Activated CD4-positive, alpha-beta memory T cell treated with anti-CD3 and anti-CD28 coated beads for 36 hours (primary cell): ENCODE results near the gene SMIM29. TPM values are rescaled to one million over a fixed set of nuclear protein-coding genes. Genes with fewer than 3 reads are reported as not detected.

Experiments
- CTCF ChIA-PET: fragments of 350-600 bp; sonication (Branson Sonifier 250); formaldehyde crosslinking; loops from one replicate; lab custom pipeline; 2021; ENCODE audit warnings: antibody characterized with exemption, inconsistent platforms; lab: Charles Lee
- POLR2A ChIA-PET: fragments of 350-600 bp; sonication (Branson Sonifier 250); formaldehyde crosslinking; loops from one replicate; lab custom pipeline; 2021; ENCODE audit warnings: antibody characterized with exemption; lab: Charles Lee
- DNase-seq: peaks from one replicate; pipeline ENCODE4 v3.0.0-alpha.2; 2020
- H3K27ac Mint-ChIP-seq: one replicate; pipeline ENCODE4 v1.8.0; 2021; ENCODE audit warnings: mixed read lengths
- H3K27me3 Mint-ChIP-seq: one replicate; pipeline ENCODE4 v1.8.0; 2021; ENCODE audit warnings: mixed read lengths
- H3K36me3 Mint-ChIP-seq: one replicate; pipeline ENCODE4 v1.8.0; 2021; ENCODE audit warnings: mixed read lengths
- H3K4me1 Mint-ChIP-seq: one replicate; pipeline ENCODE4 v1.8.0; 2021; ENCODE audit warnings: low read depth, mixed read lengths
- H3K4me3 Mint-ChIP-seq: one replicate; pipeline ENCODE4 v1.8.0; 2021; ENCODE audit warnings: mild to moderate bottlenecking, mixed read lengths
- H3K9me3 Mint-ChIP-seq: one replicate; pipeline ENCODE4 v1.8.0; 2021; ENCODE audit warnings: mixed read lengths
- intact Hi-C: fragments of 100-400 bp; cut with micrococcal nuclease; formaldehyde crosslinking; loops from one replicate; pipeline ENCODE4 v1.15.1; 2023
- total RNA-seq, 2 experiments: library from RNA; stranded (reverse); gene quantifications; one replicate each; pipeline ENCODE4 v1.2.3, GENCODE V29; 2021

SMIM29 gene
- total RNA-seq, 2 experiments from 2014 or later = 22.4 to 25.2 TPM

DNA sequence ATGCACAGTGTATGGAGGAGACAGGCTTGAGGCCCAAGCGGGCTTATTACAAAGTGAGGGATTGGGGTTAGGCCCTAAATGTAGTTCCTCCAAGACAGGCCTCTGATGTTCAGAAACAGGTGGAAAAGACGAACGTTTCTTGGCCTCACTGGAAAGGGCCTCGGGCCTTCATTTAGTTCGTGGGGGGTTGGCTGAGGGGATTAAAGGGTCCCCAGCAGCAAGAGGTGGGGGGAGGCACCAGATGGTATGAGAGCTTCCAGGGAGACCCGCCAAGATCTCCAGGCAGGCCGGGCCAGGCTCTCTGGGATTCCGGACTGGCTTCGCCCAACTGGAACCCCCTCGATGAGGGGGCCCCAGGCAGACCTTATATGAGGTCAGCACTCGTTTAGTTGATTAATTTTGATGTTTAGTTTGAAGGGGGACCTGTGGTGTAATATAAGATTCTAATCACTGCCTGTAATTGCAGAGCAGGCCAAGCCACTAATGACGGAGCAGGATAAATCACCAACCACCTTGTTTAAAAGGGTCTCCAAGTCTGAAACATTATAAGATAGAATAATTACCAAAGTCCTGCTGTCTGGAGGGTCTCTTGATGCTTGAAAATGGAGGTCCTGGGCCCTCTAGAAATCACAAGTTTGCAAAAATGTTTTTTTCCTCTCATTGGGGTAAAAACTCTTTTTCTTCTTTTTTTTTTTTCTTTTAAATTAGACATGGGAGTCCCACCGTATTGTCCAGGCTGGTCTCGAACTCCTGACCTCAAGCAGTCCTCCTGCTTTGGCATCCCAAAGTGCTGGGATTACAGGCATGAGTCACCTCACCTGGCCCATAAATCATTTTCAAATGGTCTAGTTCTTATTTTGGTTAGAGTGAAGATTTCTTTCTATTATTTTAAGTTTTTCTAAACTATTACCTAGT is 10.0 kb downstream of the SMIM29 start:
- H3K9me3 Mint-ChIP-seq = no peaks in the 10 kb centered on the region
- H3K27me3 Mint-ChIP-seq = no peaks in the 10 kb centered on the region
- H3K4me3 Mint-ChIP-seq = peak overlapping the region; percentile 88
- peak overlapping the region; percentile 97 for H3K27ac Mint-ChIP-seq
- H3K36me3 Mint-ChIP-seq = peaks cover 54% of the 10 kb centered on the region
- DNase-seq = peak; percentile 5
- POLR2A ChIA-PET = no interaction called here
- H3K4me1 Mint-ChIP-seq = peaks cover 66% of the 10 kb centered on the region
- intact Hi-C loops = loop anchor here (5.0 to 10.0 kb wide), 4 partner anchors 518 to 1886 kb away; partner anchors contain the start of genes BRD2, PHF1 and SNRPC
- CTCF ChIA-PET = no interaction called here

DNA sequence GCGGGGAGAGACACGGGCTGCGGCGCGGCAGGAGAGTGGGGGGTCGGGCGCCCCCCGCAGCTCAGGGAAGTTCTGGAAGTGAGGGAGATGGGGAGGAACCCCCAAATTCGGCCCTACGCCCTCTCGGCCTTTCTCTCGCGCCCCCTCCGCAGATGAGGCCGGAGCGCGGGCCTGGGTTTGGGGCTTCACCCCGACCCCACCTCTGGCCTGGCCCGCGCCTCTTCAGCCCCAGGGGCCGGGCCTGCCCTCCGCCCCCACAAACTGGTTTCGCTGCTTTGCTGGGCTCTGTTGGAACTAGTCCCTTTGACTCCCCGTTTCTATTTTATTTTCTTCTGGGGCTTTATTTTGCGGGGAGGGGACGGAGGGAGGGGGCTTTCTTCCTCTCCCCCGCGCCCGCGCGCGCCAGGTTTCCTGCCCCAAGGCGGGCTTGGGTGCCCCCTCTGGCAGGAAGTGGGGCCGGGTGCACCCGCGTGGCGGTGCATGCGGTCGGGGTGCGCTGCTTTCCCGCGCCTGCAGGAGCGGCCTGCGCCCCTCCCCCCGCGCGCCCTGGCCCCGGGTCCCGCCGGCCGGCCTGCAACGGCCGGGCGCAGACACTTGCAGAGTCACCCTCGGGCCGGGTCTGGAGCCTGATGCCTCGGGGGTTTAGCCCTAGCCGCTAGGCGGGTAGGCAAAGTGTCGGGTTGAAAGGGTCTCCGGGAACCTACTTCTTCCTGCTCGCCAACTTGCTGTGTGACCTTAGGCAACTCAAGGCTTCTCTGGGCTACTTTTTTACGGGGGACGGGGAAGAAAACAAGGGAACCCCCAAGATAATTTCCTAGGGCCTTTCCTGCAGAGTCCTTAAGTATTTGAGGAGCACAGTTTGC is 10.9 kb downstream of the SMIM29 start:
- Mint-ChIP-seq H3K27ac (peak overlapping the region; percentile 97), H3K4me3 (peak overlapping the region; percentile 88), H3K36me3 (peaks cover 47% of the 10 kb centered on the region), H3K4me1 (peaks cover 57% of the 10 kb centered on the region), H3K9me3 (no peaks in the 10 kb centered on the region), H3K27me3 (no peaks in the 10 kb centered on the region)
- peak; percentile 84 for DNase-seq
- ChIA-PET CTCF (interaction anchor here (1.4 to 1.8 kb wide), 2 partner anchors 10 to 42 kb away, joined by 13 to 15 read pairs; partner anchors contain the start of gene SMIM29), POLR2A (interaction anchor here (1.2 to 1.9 kb wide), 12 partner anchors 10 to 419 kb away, joined by 3 to 29 read pairs (median 6); partner anchors contain the start of genes RPS10 and SMIM29)
- intact Hi-C loops = loop anchor here (2.0 to 10.0 kb wide), 5 partner anchors 41 to 1887 kb away; partner anchors contain the start of genes BRD2, PHF1 and SNRPC

DNA sequence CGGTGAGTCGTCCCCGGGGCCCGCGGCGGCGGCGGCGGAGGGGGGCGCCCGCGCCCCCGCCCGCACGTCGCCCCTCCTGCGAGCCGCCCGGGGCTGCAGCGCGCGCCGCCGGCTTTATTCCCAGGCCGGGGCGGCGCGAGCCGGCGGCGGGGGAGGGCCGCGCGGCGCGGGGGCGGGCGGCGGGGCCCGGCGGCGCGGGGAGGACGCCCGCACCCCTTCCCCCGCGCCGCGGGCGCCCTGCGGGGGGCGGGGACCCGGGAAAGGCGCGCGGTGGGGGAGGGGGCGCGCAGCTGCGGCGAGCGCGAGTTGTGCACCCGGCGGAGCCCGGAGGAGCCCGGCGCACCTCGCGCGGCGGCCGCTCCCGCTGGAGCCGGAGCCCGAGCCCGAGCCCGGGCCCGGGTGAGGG is 11.5 kb downstream of the SMIM29 start:
- ChIA-PET CTCF (interaction anchor here (0.6 to 1.8 kb wide), 5 partner anchors 11 to 74 kb away, joined by 3 to 15 read pairs (median 6); partner anchors contain the start of gene SMIM29), POLR2A (interaction anchor here (1.2 to 1.9 kb wide), 14 partner anchors 10 to 651 kb away, joined by 3 to 29 read pairs (median 5); partner anchors contain the start of genes ANKS1A, RPS10 and SMIM29)
- Mint-ChIP-seq H3K4me3 (no peak overlapping the region), H3K27ac (peak overlapping the region; percentile 93), H3K27me3 (no peaks in the 10 kb centered on the region), H3K9me3 (no peaks in the 10 kb centered on the region), H3K4me1 (peaks cover 50% of the 10 kb centered on the region), H3K36me3 (peaks cover 40% of the 10 kb centered on the region)
- intact Hi-C loops = loop anchor here (2.0 to 10.0 kb wide), 5 partner anchors 41 to 1887 kb away; partner anchors contain the start of genes BRD2, PHF1 and SNRPC
- peak; percentile 48 for DNase-seq

DNA sequence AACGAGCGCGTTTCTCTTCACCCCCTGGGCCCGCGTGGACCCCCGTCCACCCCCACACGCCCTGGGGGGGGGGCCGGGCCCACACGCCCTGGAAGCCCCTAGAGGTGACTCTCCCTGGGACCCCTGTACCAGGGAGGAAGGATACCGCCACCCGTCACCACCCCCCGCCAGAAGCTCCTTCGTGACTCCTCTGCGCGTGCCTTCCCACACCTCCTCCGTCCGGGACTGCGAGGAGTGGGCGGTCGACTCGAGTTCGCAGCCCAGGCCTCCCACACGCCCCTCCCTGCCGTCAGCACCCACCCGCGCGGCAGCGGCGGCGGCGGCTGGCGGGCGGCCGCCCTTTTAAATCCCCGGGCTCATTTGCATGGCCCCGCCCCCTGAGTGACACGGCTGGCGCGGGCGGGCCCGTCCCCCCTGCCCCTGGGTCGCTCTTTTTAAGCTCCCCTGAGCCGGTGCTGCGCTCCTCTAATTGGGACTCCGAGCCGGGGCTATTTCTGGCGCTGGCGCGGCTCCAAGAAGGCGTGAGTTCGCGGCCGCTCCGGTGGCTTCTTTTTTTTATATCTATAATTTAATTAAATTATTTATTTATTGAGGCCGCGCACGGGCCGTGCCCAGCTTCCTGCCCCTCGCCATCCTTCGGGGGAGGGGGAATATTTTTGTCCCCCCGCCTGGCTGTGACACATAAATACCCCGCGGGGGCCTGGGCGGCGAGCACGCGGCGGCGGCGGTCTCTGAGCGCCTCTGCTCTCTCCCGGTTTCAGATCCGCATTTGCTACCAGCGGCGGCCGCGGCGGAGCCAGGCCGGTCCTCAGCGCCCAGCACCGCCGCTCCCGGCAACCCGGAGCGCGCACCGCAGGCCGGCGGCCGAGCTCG is 12.1 kb downstream of the SMIM29 start, which contains the start of gene HMGA1:
Gene HMGA1, plus strand, starts transcription at position 431 of the 873 bp plus-strand sequence. CDS start 3,908 bp downstream, outside the sequence.
- ChIA-PET POLR2A (interaction anchor here (1.2 to 1.9 kb wide), 14 partner anchors 9 to 652 kb away, joined by 3 to 29 read pairs (median 5); partner anchors contain the start of genes ANKS1A, RPS10 and SMIM29), CTCF (interaction anchor here (0.6 to 1.8 kb wide), 6 partner anchors 11 to 73 kb away, joined by 3 to 15 read pairs (median 4); partner anchors contain the start of gene SMIM29)
- Mint-ChIP-seq H3K9me3 (no peaks in the 10 kb centered on the region), H3K27me3 (no peaks in the 10 kb centered on the region), H3K4me3 (peak within 1 kb of the TSS; percentile 88), H3K27ac (peak within 1 kb of the TSS; percentile 93), H3K36me3 (peaks cover 34% of the 10 kb centered on the region), H3K4me1 (peaks cover 44% of the 10 kb centered on the region)
- intact Hi-C loops = loop anchor here (1.0 to 10.0 kb wide), 7 partner anchors 8 to 1888 kb away; partner anchors contain the start of genes BRD2, PHF1, SMIM29 and SNRPC
- DNase-seq = peak; percentile 91

DNA sequence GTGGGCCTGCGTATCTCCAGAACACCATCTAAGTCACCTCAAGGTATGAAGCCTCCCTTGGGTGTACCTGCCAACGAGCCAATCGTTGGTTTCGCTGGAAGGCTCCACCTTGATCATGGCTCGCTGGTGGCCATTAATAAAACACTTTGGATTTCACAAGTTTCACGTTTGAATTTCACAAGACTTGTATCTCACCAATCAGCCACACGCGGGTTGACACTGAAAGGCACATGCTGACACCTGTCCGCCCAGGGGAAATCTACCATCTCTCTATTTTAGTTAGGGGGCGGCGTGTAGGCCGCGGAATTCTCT is 12.7 kb downstream of the SMIM29 start:
- CTCF ChIA-PET = interaction anchor here (1.3 to 1.8 kb wide), 3 partner anchors 12 to 53 kb away, joined by 6 to 15 read pairs (median 13); partner anchors contain the start of gene SMIM29
- peaks cover 28% of the 10 kb centered on the region for H3K36me3 Mint-ChIP-seq
- peak overlapping the region; percentile 93 for H3K27ac Mint-ChIP-seq
- no peaks in the 10 kb centered on the region for H3K9me3 Mint-ChIP-seq
- peak overlapping the region; percentile 83 for H3K4me3 Mint-ChIP-seq
- peaks cover 38% of the 10 kb centered on the region for H3K4me1 Mint-ChIP-seq
- no peaks in the 10 kb centered on the region for H3K27me3 Mint-ChIP-seq
- intact Hi-C loops = loop anchor here (1.0 to 10.0 kb wide), 7 partner anchors 8 to 1889 kb away; partner anchors contain the start of genes BRD2, PHF1, SMIM29 and SNRPC
- POLR2A ChIA-PET = interaction anchor here (1.2 to 1.9 kb wide), 11 partner anchors 9 to 653 kb away, joined by 3 to 29 read pairs (median 6); partner anchors contain the start of genes ANKS1A, RPS10 and SMIM29
- peak; percentile 67 for DNase-seq

DNA sequence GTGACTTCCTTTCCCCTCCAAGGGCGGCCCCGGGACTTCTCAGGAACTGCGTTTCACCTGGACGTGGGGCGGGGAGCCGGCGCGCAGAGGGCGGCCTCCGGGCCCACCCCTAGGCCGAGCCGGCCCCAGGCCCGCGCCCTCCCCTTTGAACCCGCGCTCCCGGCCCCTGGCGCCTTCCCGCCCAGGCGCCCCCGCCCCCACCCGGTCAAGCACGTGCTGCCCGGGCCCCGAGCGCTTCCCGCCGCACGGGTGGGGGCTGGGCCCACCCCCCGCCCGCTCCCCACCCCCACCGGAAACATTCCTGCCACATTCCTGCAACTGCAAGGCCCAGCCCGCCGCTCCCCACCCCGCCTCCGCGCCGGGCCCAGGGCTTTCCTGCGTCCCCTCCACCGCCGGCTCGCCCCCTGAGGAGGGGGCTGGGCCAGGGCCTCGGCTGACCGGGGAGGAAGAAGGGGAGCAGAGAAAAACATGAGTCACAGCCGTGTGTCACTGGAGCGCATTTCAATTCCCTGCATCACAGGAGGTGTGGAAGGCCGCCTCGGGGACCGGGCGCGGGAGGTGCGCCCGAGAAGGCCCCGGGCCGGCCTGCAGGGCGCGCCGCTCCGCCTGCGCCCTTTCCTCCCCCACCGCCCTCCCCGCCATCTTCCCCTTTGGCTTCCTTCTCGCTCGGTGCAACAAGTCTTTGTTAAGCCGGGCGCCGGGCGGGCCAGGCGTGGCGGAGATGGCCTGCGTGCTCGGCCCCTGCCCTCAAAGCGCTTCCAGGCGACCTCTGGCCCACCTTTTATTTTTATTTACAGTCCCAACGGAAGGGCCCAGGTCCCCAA is 13.3 kb downstream of the SMIM29 start:
- Mint-ChIP-seq H3K4me1 (peaks cover 32% of the 10 kb centered on the region), H3K27me3 (no peaks in the 10 kb centered on the region), H3K27ac (peak overlapping the region; percentile 93), H3K4me3 (peak overlapping the region; percentile 83), H3K36me3 (peaks cover 22% of the 10 kb centered on the region), H3K9me3 (no peaks in the 10 kb centered on the region)
- intact Hi-C loops = loop anchor here (1.0 to 10.0 kb wide), 7 partner anchors 9 to 1889 kb away; partner anchors contain the start of genes BRD2, PHF1, SMIM29 and SNRPC
- peak; percentile 81 for DNase-seq
- POLR2A ChIA-PET = interaction anchor here (1.2 to 1.9 kb wide), 7 partner anchors 8 to 653 kb away, joined by 5 to 29 read pairs (median 6); partner anchors contain the start of genes ANKS1A, RPS10 and SMIM29
- CTCF ChIA-PET = interaction anchor here (1.3 to 1.8 kb wide), 2 partner anchors 13 to 53 kb away, joined by 6 to 13 read pairs; partner anchors contain the start of gene SMIM29

DNA sequence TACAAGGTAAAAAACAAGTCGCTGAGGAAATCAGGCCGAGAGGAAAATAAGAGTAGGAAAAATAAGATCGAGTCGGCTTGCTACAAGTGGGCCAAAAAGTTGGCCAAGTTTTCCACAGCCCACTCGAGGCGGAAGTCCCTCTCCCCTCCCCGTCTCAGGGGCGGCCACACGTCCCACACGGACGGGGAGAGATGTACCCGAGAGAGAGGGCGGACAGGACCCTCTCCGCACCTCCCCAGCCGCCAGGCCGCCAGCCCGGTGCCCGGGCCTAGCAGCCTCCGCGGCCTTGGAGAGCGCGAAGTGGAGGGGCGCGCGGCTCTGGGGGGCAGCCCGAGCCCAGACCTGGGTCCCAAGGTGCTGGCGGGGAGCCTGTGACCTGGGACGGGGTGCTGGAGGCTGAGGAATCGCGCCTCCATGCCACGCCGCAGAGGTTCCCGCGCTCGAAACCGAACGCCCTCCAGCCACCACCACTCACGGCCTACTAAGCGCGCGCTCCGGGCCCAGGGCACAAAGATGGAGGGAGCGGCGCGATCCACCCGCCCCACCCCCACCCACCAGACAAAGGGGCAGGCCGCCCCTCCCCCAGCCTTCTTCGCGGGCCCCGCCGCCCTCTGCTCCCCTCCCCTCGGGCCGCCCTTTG is 14.0 kb downstream of the SMIM29 start:
- POLR2A ChIA-PET = no interaction called here
- H3K27ac Mint-ChIP-seq = peak overlapping the region; percentile 10
- H3K4me3 Mint-ChIP-seq = peak overlapping the region; percentile 9
- no peaks in the 10 kb centered on the region for H3K27me3 Mint-ChIP-seq
- no peak for DNase-seq
- CTCF ChIA-PET = no interaction called here
- peaks cover 17% of the 10 kb centered on the region for H3K36me3 Mint-ChIP-seq
- H3K4me1 Mint-ChIP-seq = peaks cover 25% of the 10 kb centered on the region
- H3K9me3 Mint-ChIP-seq = no peaks in the 10 kb centered on the region
- intact Hi-C loops = loop anchor here (5.0 to 10.0 kb wide), 4 partner anchors 523 to 1890 kb away; partner anchors contain the start of genes BRD2, PHF1 and SNRPC

DNA sequence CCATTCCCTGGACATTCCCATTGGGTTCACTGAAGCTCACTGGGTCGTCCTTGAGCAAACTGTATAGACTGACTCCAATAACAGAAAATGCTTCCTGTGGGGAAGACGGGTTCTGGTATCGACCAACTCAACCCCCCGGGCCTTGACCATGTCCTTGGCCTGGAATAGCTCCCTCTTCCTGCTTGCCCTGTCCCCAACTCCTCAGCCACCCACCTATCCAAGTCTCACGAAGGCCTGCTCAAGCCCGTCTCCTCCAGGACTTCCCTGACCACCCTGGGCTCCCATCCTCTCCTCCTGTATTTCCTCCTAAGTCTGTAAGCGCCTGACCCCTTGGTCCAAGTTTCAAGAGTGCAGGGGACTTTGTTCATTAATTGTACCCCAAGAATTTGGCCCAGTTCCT is 14.9 kb downstream of the SMIM29 start:
- ChIA-PET POLR2A (interaction anchor here (1.6 kb wide), 2 partner anchors 10 to 14 kb away, joined by 3 to 5 read pairs; no protein-coding TSS in a partner anchor), CTCF (interaction anchor here (1.0 kb wide), 1 partner anchor 38 kb away, joined by 3 read pairs; no protein-coding TSS in a partner anchor)
- Mint-ChIP-seq H3K36me3 (peaks cover 10% of the 10 kb centered on the region), H3K4me1 (peaks cover 24% of the 10 kb centered on the region), H3K4me3 (no peak overlapping the region), H3K27me3 (no peaks in the 10 kb centered on the region), H3K9me3 (no peaks in the 10 kb centered on the region), H3K27ac (peak overlapping the region; percentile 3)
- intact Hi-C loops = loop anchor here (10.0 kb wide), 1 partner anchor 1891 kb away; no protein-coding TSS in a partner anchor
- DNase-seq = no peak

DNA sequence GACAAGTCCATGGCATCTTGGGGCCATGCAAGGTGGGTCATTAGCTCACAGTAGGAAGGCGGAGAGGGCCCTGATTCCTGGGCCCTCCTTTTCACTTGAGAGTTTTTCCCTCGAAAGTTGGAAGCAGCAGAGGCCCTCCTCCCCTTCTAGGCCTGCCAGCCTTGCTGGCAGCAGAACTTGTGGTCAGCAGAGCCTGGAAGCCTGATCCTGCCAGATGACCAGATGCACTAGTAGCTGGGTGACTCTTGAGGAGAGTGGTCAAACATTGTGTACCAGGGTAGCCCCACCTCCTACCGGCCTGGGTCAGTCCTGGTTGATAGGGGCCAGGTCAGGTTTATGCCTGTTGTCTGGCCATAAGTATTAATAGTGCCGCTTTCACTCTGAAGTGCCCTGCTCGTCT is 15.9 kb downstream of the SMIM29 start:
- POLR2A ChIA-PET = interaction anchor here (1.6 kb wide), 2 partner anchors 9 to 15 kb away, joined by 3 to 5 read pairs; no protein-coding TSS in a partner anchor
- intact Hi-C loops = loop anchor here (10.0 kb wide), 1 partner anchor 1892 kb away; no protein-coding TSS in a partner anchor
- Mint-ChIP-seq H3K27me3 (no peaks in the 10 kb centered on the region), H3K9me3 (no peaks in the 10 kb centered on the region), H3K36me3 (peaks cover 2% of the 10 kb centered on the region), H3K4me3 (no peak overlapping the region), H3K4me1 (peaks cover 20% of the 10 kb centered on the region), H3K27ac (no peak overlapping the region)
- DNase-seq = no peak
- CTCF ChIA-PET = interaction anchor here (1.0 kb wide), 1 partner anchor 37 kb away, joined by 3 read pairs; no protein-coding TSS in a partner anchor
